ENCODE data around the gene HADHB. TPM values are rescaled to one million over a fixed set of nuclear protein-coding genes. Genes with fewer than 3 reads are reported as not detected.

HADHB gene
- total and polyA plus RNA-seq, 2 donors from 2014 or later, result 132 to 232 TPM

GRCh38 chr2:26203906-26204305, 40.8 kb upstream of the HADHB start:
- Histone ChIP-seq H3K4me1 (ENCODE audit: control insufficient read depth in 2 of 3, insufficient read depth in 2 of 3, low read depth in 1 of 3, low read length in 3 of 3) (no peaks in the 10 kb centered on the region), H3K36me3 (ENCODE audit: control insufficient read depth in 2 of 3, insufficient read depth in 3 of 3, low read length in 3 of 3) (peaks cover 2 to 51% (median 42%) of the 10 kb centered on the region in 3 donors), H3K27ac (ENCODE audit: low read depth in 2 of 2, low read length in 2 of 2) (no peak overlapping the region), H3K4me3 (ENCODE audit: low read length in 3 of 3) (no peak overlapping the region), H3K9ac (ENCODE audit: low read length in 3 of 3) (no peak overlapping the region), H3K9me3 (ENCODE audit: control insufficient read depth in 2 of 3, insufficient read depth in 1 of 3, low read length in 3 of 3) (no peaks in the 10 kb centered on the region), H3K27me3 (ENCODE audit: control insufficient read depth, insufficient read depth, low read length) (no peaks in the 10 kb centered on the region)
- DNase-seq (no peak), FAIRE-seq (no peak)
- TF ChIP-seq CTCF (IDR thresholded peaks at IDR 0.05; ENCODE audit: borderline replicate concordance, extremely low read depth, insufficient read depth), result no peak
- intact Hi-C loops (cut with DNase I), result no loop called here

- FAIRE-seq, result no peak
These were observed 32.7 kb upstream of the HADHB start for GRCh38 chr2:26212011-26212410.

GRCh38 chr2:26214759-26215158, 30.0 kb upstream of the HADHB start:
- intact Hi-C loops (cut with DNase I), result no loop called here
- no peak for TF ChIP-seq CTCF (IDR thresholded peaks at IDR 0.05; ENCODE audit: borderline replicate concordance, extremely low read depth, insufficient read depth)
- no peaks in the 10 kb centered on the region for H3K27me3 ChIP-seq (ENCODE audit: control insufficient read depth, insufficient read depth, low read length)
- H3K9ac ChIP-seq (ENCODE audit: low read length in 3 of 3), result no peak overlapping the region
- H3K36me3 ChIP-seq (ENCODE audit: control insufficient read depth in 2 of 3, insufficient read depth in 3 of 3, low read length in 3 of 3), result peaks cover 10 to 55% (median 18%) of the 10 kb centered on the region in 3 donors
- peaks cover 0 to 2% (median 0%) of the 10 kb centered on the region in 3 donors for H3K9me3 ChIP-seq (ENCODE audit: control insufficient read depth in 2 of 3, insufficient read depth in 1 of 3, low read length in 3 of 3)
- FAIRE-seq (no peak), DNase-seq (no peak)
- no peaks in the 10 kb centered on the region for H3K4me1 ChIP-seq (ENCODE audit: control insufficient read depth in 2 of 3, insufficient read depth in 2 of 3, low read depth in 1 of 3, low read length in 3 of 3)
- no peak overlapping the region for H3K4me3 ChIP-seq (ENCODE audit: low read length in 3 of 3)
- no peak overlapping the region for H3K27ac ChIP-seq (ENCODE audit: low read depth in 2 of 2, low read length in 2 of 2)

More at GRCh38 chr2:26212011-26212410, 32.7 kb upstream of the HADHB start:
- Histone ChIP-seq H3K27me3 (ENCODE audit: control insufficient read depth, insufficient read depth, low read length) (no peaks in the 10 kb centered on the region), H3K9me3 (ENCODE audit: control insufficient read depth in 2 of 3, insufficient read depth in 1 of 3, low read length in 3 of 3) (no peaks in the 10 kb centered on the region), H3K4me1 (ENCODE audit: control insufficient read depth in 2 of 3, insufficient read depth in 2 of 3, low read depth in 1 of 3, low read length in 3 of 3) (no peaks in the 10 kb centered on the region), H3K9ac (ENCODE audit: low read length in 3 of 3) (no peak overlapping the region), H3K4me3 (ENCODE audit: low read length in 3 of 3) (no peak overlapping the region), H3K27ac (ENCODE audit: low read depth in 2 of 2, low read length in 2 of 2) (no peak overlapping the region), H3K36me3 (ENCODE audit: control insufficient read depth in 2 of 3, insufficient read depth in 3 of 3, low read length in 3 of 3) (peaks cover 10 to 71% (median 34%) of the 10 kb centered on the region in 3 donors)
- no peak for TF ChIP-seq CTCF (IDR thresholded peaks at IDR 0.05; ENCODE audit: borderline replicate concordance, extremely low read depth, insufficient read depth)
- no peak for DNase-seq
- intact Hi-C loops (cut with DNase I), result no loop called here

GRCh38 chr2:26215833-26216232, 28.9 kb upstream of the HADHB start:
- no peaks in the 10 kb centered on the region for H3K27me3 ChIP-seq (ENCODE audit: control insufficient read depth, insufficient read depth, low read length)
- FAIRE-seq, result no peak

More at GRCh38 chr2:26215833-26216232, 28.9 kb upstream of the HADHB start:
- peaks cover 0 to 2% (median 0%) of the 10 kb centered on the region in 3 donors for H3K9me3 ChIP-seq (ENCODE audit: control insufficient read depth in 2 of 3, insufficient read depth in 1 of 3, low read length in 3 of 3)
- no peak for DNase-seq
- intact Hi-C loops (cut with DNase I), result no loop called here
- TF ChIP-seq CTCF (IDR thresholded peaks at IDR 0.05; ENCODE audit: borderline replicate concordance, extremely low read depth, insufficient read depth), result no peak
- peaks cover 9 to 49% (median 16%) of the 10 kb centered on the region in 3 donors for H3K36me3 ChIP-seq (ENCODE audit: control insufficient read depth in 2 of 3, insufficient read depth in 3 of 3, low read length in 3 of 3)
- H3K4me1 ChIP-seq (ENCODE audit: control insufficient read depth in 2 of 3, insufficient read depth in 2 of 3, low read depth in 1 of 3, low read length in 3 of 3), result no peaks in the 10 kb centered on the region
- H3K27ac ChIP-seq (ENCODE audit: low read depth in 2 of 2, low read length in 2 of 2), result no peak overlapping the region
- H3K4me3 ChIP-seq (ENCODE audit: low read length in 3 of 3), result no peak overlapping the region
- H3K9ac ChIP-seq (ENCODE audit: low read length in 3 of 3), result no peak overlapping the region
